GM21717 (cell line): ENCODE results near the gene PAIP1.
"Not testable (repeated sequence)": the region's sequence is repeated elsewhere in the genome, so short reads cannot be mapped to it uniquely, and the experiment has no call there.

Experiments used
- ATAC-seq: cut with Tn5 transposase; IDR thresholded peaks from one replicate; pipeline ENCODE4 v1.9.1; 2021; ENCODE audit warnings: mild to moderate bottlenecking, moderate library complexity; ENCODE audit not compliant: unreplicated experiment

PAIP1 gene

GRCh38 chr5:43556857-43557542 lies at the start of gene PAIP1:
Gene PAIP1, minus strand, starts transcription at chr5:43557077. Its CDS starts 231 bp downstream, at chr5:43556846.
- ATAC-seq: peak; percentile 78

GRCh38 chr5:43606351-43606750 lies 49.5 kb upstream of the PAIP1 start:
- no peak for ATAC-seq

GRCh38 chr5:43604699-43605098 lies 47.8 kb upstream of the PAIP1 start:
- ATAC-seq: no peak

- ATAC-seq: peak; percentile 46
Observed at GRCh38 chr5:43603344-43604217, 46.7 kb upstream of the PAIP1 start.

GRCh38 chr5:43602461-43603343 lies 45.8 kb upstream of the PAIP1 start, which contains the start of gene NNT:
Gene NNT, plus strand, starts transcription at chr5:43603180. Its CDS starts 6,016 bp downstream, at chr5:43609196.
- ATAC-seq: peak; percentile 85

- ATAC-seq: peak; percentile 33
Observed at GRCh38 chr5:43601454-43602260, 44.8 kb upstream of the PAIP1 start.

- ATAC-seq: not testable (repeated sequence)
Observed at GRCh38 chr5:43598927-43599326, 42.0 kb upstream of the PAIP1 start.

- ATAC-seq: no peak
Observed at GRCh38 chr5:43592363-43592762, 35.5 kb upstream of the PAIP1 start.

- no peak for ATAC-seq
Observed at GRCh38 chr5:43590700-43591099, 33.8 kb upstream of the PAIP1 start.

- ATAC-seq: no peak
Observed at GRCh38 chr5:43589310-43589709, 32.4 kb upstream of the PAIP1 start.

GRCh38 chr5:43588842-43589241 lies 32.0 kb upstream of the PAIP1 start:
- ATAC-seq: no peak

GRCh38 chr5:43584166-43584699 lies 27.4 kb upstream of the PAIP1 start:
- ATAC-seq: no peak

- ATAC-seq: no peak
Observed at GRCh38 chr5:43583724-43584123, 26.8 kb upstream of the PAIP1 start.

GRCh38 chr5:43582082-43583005 lies 25.5 kb upstream of the PAIP1 start:
- ATAC-seq: no peak

GRCh38 chr5:43581398-43581797 lies 24.5 kb upstream of the PAIP1 start:
- no peak for ATAC-seq

GRCh38 chr5:43580402-43581210 lies 23.7 kb upstream of the PAIP1 start:
- not testable (repeated sequence) for ATAC-seq

- no peak for ATAC-seq
Observed at GRCh38 chr5:43573058-43573457, 16.2 kb upstream of the PAIP1 start.

- no peak for ATAC-seq
Observed at GRCh38 chr5:43572357-43572756, 15.5 kb upstream of the PAIP1 start.
